ENCODE data around the gene SERBP1.

GRCh38 chr1:67451356-67451755, 21.2 kb upstream of the SERBP1 start:
- TF ChIP-seq, protein P1, sequence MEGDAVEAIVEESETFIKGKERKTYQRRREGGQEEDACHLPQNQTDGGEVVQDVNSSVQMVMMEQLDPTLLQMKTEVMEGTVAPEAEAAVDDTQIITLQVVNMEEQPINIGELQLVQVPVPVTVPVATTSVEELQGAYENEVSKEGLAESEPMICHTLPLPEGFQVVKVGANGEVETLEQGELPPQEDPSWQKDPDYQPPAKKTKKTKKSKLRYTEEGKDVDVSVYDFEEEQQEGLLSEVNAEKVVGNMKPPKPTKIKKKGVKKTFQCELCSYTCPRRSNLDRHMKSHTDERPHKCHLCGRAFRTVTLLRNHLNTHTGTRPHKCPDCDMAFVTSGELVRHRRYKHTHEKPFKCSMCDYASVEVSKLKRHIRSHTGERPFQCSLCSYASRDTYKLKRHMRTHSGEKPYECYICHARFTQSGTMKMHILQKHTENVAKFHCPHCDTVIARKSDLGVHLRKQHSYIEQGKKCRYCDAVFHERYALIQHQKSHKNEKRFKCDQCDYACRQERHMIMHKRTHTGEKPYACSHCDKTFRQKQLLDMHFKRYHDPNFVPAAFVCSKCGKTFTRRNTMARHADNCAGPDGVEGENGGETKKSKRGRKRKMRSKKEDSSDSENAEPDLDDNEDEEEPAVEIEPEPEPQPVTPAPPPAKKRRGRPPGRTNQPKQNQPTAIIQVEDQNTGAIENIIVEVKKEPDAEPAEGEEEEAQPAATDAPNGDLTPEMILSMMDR (IDR thresholded peaks at IDR 0.05), result no peak
- TF ChIP-seq ZFX (IDR thresholded peaks at IDR 0.05; ENCODE audit: borderline replicate concordance), result no peak

All from 22Rv1 (cell line).